ENCODE measurements around the gene SMIM13.

Gene SMIM13

DNA sequence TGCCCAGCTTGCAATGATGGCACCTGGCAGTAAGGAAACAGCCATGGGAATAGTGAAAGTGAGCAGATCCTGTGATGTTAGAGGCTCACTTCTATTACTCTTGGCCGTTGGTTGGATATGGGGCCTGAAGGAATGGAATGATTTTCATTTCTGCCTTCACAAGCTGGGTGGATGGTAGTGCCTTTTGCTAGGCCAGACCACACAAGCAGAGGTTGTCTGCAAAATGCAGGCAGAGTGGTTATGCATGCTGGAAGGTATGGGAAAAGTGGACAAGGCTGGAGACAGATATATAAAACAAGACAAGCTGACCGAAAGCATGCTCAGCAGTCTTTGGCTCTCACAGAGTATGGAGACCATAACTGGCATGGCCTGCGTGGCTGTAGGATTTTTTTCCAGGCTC lies 68.6 kb downstream of the SMIM13 start:
- Histone ChIP-seq H3K27ac (no peak overlapping the region), H3K4me2 (no peak overlapping the region), H3K4me1 (peaks cover 0 to 4% (median 0%) of the 10 kb centered on the region in 10 experiments; a peak in 1 of 20 replicates), H3K9me3 (replicated peaks in 1 of 11) (peaks cover 0 to 3% (median 0%) of the 10 kb centered on the region in 11 experiments; a peak in 5 of 22 replicates), H3K36me3 (no peaks in the 10 kb centered on the region), H3K27me3 (no peaks in the 10 kb centered on the region), H3K9ac (no peak overlapping the region), H3K4me3 (no peak overlapping the region), H4K20me1 (no peaks in the 10 kb centered on the region)
- TF ChIP-seq Cebpa-rat (IDR thresholded peaks at IDR 0.05), result no peak

- Histone ChIP-seq H4K20me1 (no peaks in the 10 kb centered on the region), H3K9ac (no peak overlapping the region), H3K9me3 (replicated peaks in 1 of 11) (no peaks in the 10 kb centered on the region), H3K4me2 (no peak overlapping the region), H3K27me3 (no peaks in the 10 kb centered on the region), H3K27ac (no peak overlapping the region), H3K4me3 (no peak overlapping the region), H3K36me3 (no peaks in the 10 kb centered on the region), H3K4me1 (no peaks in the 10 kb centered on the region)
- TF ChIP-seq Cebpa-rat (IDR thresholded peaks at IDR 0.05), result no peak
Observed at GRCh38 chr6:11163932-11164331, 70.3 kb downstream of the SMIM13 start.

GRCh38 chr6:11164717-11165646 lies 71.3 kb downstream of the SMIM13 start:
- Histone ChIP-seq H3K4me2 (no peak overlapping the region), H3K36me3 (no peaks in the 10 kb centered on the region), H3K4me1 (no peaks in the 10 kb centered on the region), H3K27ac (no peak overlapping the region), H3K4me3 (no peak overlapping the region), H3K9me3 (replicated peaks in 1 of 11) (no peaks in the 10 kb centered on the region; a peak in 1 of 22 replicates), H4K20me1 (no peaks in the 10 kb centered on the region), H3K9ac (no peak overlapping the region), H3K27me3 (no peaks in the 10 kb centered on the region)
- TF ChIP-seq Cebpa-rat (IDR thresholded peaks at IDR 0.05), result no peak

DNA sequence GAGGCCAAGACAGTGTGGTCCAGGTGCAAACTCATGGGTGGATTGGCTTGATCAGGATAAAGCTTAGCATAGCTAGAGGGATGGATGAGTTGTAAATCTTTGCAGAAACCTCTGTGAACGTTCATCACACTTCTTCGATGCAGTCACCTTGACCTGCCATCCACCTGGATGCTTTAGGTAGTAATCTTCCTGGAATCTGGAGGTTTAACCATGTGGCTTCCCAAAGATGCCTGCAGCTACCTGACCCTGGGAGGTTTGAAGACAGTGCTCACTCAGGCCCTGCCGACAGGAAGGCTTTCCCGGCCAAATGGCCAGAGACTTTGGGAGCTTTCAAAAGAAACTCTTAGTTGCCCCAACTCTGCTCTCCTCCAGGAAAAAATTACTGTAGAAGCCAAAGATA lies 73.3 kb downstream of the SMIM13 start:
- no peak overlapping the region for H3K9ac ChIP-seq
- peaks cover 0 to 12% (median 4%) of the 10 kb centered on the region in 11 experiments; a peak in 7 of 22 replicates for H3K9me3 ChIP-seq (replicated peaks in 1 of 11)
- H3K27ac ChIP-seq, result no peak overlapping the region

DNA sequence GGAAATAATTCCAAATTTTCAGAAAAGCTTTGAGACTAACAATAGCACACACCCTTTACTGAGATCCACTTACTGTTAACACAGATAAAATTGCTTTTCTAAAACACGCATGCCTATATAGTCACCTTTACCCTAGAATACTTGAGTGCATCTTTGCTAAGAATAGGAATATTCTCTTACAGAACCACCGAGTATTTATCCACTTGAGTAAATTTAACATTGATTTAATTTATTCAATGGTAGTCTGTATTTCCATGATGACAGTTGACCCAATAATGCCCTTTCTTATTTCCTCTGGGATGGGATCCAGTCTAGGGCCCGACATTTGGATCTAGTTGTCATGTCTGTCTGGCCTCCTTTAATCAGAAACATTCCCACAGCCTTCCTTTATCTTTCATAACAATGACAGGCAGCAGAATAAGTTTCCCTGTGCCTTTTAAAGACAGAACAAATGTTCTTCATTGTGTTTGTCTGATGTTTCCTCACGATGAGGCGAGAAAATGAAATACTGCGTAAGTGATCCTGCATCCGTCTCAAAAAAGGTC lies 74.5 kb downstream of the SMIM13 start:
- Histone ChIP-seq H3K4me1 (peaks cover 0 to 5% (median 0%) of the 10 kb centered on the region in 10 experiments; a peak in 1 of 20 replicates), H4K20me1 (no peaks in the 10 kb centered on the region), H3K9me3 (replicated peaks in 1 of 11) (peaks cover 0 to 15% (median 4%) of the 10 kb centered on the region in 11 experiments; a peak in 7 of 22 replicates), H3K4me2 (no peak overlapping the region), H3K27ac (no peak overlapping the region), H3K4me3 (no peak overlapping the region), H3K27me3 (no peaks in the 10 kb centered on the region), H3K9ac (no peak overlapping the region), H3K36me3 (no peaks in the 10 kb centered on the region)
- TF ChIP-seq Cebpa-rat (IDR thresholded peaks at IDR 0.05), result no peak

More for the DNA sequence above, 73.3 kb downstream of the SMIM13 start:
- TF ChIP-seq Cebpa-rat (IDR thresholded peaks at IDR 0.05), result no peak
- Histone ChIP-seq H3K4me3 (no peak overlapping the region), H4K20me1 (no peaks in the 10 kb centered on the region), H3K36me3 (no peaks in the 10 kb centered on the region), H3K4me1 (no peaks in the 10 kb centered on the region), H3K27me3 (no peaks in the 10 kb centered on the region), H3K4me2 (no peak overlapping the region)

GRCh38 chr6:11171952-11172351 lies 78.3 kb downstream of the SMIM13 start:
- no peak for TF ChIP-seq Cebpa-rat (IDR thresholded peaks at IDR 0.05)
- Histone ChIP-seq H3K4me3 (no peak overlapping the region), H4K20me1 (no peaks in the 10 kb centered on the region), H3K36me3 (no peaks in the 10 kb centered on the region), H3K27me3 (no peaks in the 10 kb centered on the region), H3K4me1 (peaks cover 0 to 10% (median 0%) of the 10 kb centered on the region in 10 experiments; a peak in 4 of 20 replicates), H3K27ac (no peak overlapping the region), H3K9me3 (replicated peaks in 1 of 11) (peaks cover 0 to 15% (median 4%) of the 10 kb centered on the region in 11 experiments; a peak in 7 of 22 replicates), H3K9ac (no peak overlapping the region), H3K4me2 (no peak overlapping the region)

GRCh38 chr6:11172501-11173327 lies 79.1 kb downstream of the SMIM13 start:
- H3K4me3 ChIP-seq, result no peak overlapping the region
- no peak overlapping the region for H3K27ac ChIP-seq

GRCh38 chr6:11174242-11174611 lies 80.6 kb downstream of the SMIM13 start:
- Histone ChIP-seq H4K20me1 (no peaks in the 10 kb centered on the region), H3K27ac (no peak overlapping the region)

More at GRCh38 chr6:11172501-11173327, 79.1 kb downstream of the SMIM13 start:
- Histone ChIP-seq H4K20me1 (no peaks in the 10 kb centered on the region), H3K9ac (no peak overlapping the region), H3K4me2 (no peak overlapping the region), H3K27me3 (no peaks in the 10 kb centered on the region), H3K9me3 (replicated peaks in 1 of 11) (peaks cover 0 to 15% (median 4%) of the 10 kb centered on the region in 11 experiments; a peak in 7 of 22 replicates), H3K4me1 (peaks cover 0 to 10% (median 0%) of the 10 kb centered on the region in 10 experiments; a peak in 4 of 20 replicates), H3K36me3 (no peaks in the 10 kb centered on the region)
- TF ChIP-seq Cebpa-rat (IDR thresholded peaks at IDR 0.05), result no peak

More at GRCh38 chr6:11174242-11174611, 80.6 kb downstream of the SMIM13 start:
- Histone ChIP-seq H3K9ac (no peak overlapping the region), H3K4me1 (peaks cover 0 to 10% (median 0%) of the 10 kb centered on the region in 10 experiments; a peak in 4 of 20 replicates), H3K9me3 (replicated peaks in 1 of 11) (peaks cover 0 to 15% (median 4%) of the 10 kb centered on the region in 11 experiments; a peak in 7 of 22 replicates), H3K4me2 (peak overlapping the region in 2 of 11 experiments; percentile 17 to 36; a peak in 2 of 22 replicates), H3K27me3 (no peaks in the 10 kb centered on the region), H3K36me3 (no peaks in the 10 kb centered on the region), H3K4me3 (no peak overlapping the region)
- TF ChIP-seq Cebpa-rat (IDR thresholded peaks at IDR 0.05), result no peak
